ENCODE data around the gene KMT5C. TPM values are rescaled to one million over a fixed set of nuclear protein-coding genes. Genes with fewer than 3 reads are reported as not detected.
A peak's percentile ranks its signal among the peaks of the same experiment; 100 is the strongest.

Gene KMT5C
- total and polyA plus RNA-seq, 10 of the 15 experiments (the other 5 are each of a cell fraction or from before 2014, with no cell fraction given), result 0.20 to 15.8 (median 4.3) TPM; not detected in 1

DNA sequence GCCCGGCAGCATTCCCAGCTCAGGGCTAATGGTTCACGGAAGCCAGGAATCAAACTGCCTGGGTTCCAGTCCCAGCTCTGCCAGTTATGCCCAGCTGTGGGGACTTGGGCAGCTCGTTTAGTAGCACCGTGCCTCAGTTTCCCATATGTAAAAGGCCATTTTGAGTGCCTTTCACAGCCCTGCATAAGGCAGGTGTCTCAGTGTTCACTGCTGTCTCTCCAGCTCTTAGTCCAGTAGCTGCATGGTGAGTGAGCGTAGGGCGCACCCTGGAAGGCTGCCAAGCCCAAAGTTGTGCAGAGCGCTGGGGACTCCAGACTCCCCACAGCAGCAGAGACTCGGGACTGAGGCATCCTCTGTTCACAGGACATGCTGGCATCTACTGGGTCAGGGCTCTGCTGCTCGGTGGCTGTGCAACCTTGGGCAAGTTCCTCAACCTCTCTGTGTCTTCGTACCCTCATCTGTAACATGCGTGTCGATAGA lies 51.6 kb downstream of the KMT5C start:
- no peak overlapping the region for H3K27ac ChIP-seq (ENCODE audit: control insufficient read depth, insufficient read depth)
- FAIRE-seq, result no peak

More for the DNA sequence above, 51.6 kb downstream of the KMT5C start:
- ChIA-PET CTCF (interaction anchor here (1.4 kb wide), 1 partner anchor 89 kb away, joined by 4 read pairs; no protein-coding TSS in a partner anchor), SMC1A (ENCODE audit: uncharacterized antibody, unreplicated experiment) (no interaction called here), POLR2A (interaction anchor here (0.6 kb wide), 1 partner anchor 278 kb away, joined by 4 read pairs; no protein-coding TSS in a partner anchor), RAD21 (ENCODE audit: unreplicated experiment) (interaction anchor here (0.9 to 1.2 kb wide), 2 partner anchors 13 to 98 kb away, joined by 3 to 4 read pairs; no protein-coding TSS in a partner anchor)
- intact Hi-C loops (cut with micrococcal nuclease; ENCODE audit: unreplicated experiment), result no loop called here
- Histone ChIP-seq H3K79me2 (ENCODE audit: control insufficient read depth, insufficient read depth, low read length) (peaks cover 28% of the 10 kb centered on the region), H2AFZ (ENCODE audit: control insufficient read depth, low read depth, low read length) (no peak overlapping the region), H3K27me3 (replicated peaks in 1 of 2; ENCODE audit: control insufficient read depth in 2 of 2, insufficient read depth in 2 of 2, low read length in 1 of 2) (no peaks in the 10 kb centered on the region), H3K4me3 (no peak overlapping the region), H3K9me3 (replicated peaks; ENCODE audit: control insufficient read depth, insufficient read depth, low read length) (no peaks in the 10 kb centered on the region), H4K20me1 (ENCODE audit: control insufficient read depth, insufficient read depth) (peaks cover 14% of the 10 kb centered on the region), H3K4me2 (ENCODE audit: control insufficient read depth, insufficient read depth) (no peak overlapping the region), H3K9ac (ENCODE audit: control insufficient read depth, insufficient read depth, low read length) (no peak overlapping the region), H3K4me1 (ENCODE audit: control insufficient read depth, insufficient read depth, low read length) (peaks cover 16% of the 10 kb centered on the region), H3K36me3 (ENCODE audit: control insufficient read depth in 2 of 2, insufficient read depth in 2 of 2, low read length in 1 of 2) (peaks cover 19 to 23% of the 10 kb centered on the region in 2 experiments; a peak in 3 of 4 replicates)
- DNase-seq (ENCODE audit: low read depth, low spot score) (no peak), ATAC-seq (no peak)
- WGBS (ENCODE audit: insufficient coverage, insufficient replicate concordance, low lambda C conversion rate, missing lambda C conversion rate), result 62% methylated on average over 12 of the region's 12 CpGs
- in situ Hi-C loops (cut with MboI), result no loop called here
- TF ChIP-seq, protein P1, sequence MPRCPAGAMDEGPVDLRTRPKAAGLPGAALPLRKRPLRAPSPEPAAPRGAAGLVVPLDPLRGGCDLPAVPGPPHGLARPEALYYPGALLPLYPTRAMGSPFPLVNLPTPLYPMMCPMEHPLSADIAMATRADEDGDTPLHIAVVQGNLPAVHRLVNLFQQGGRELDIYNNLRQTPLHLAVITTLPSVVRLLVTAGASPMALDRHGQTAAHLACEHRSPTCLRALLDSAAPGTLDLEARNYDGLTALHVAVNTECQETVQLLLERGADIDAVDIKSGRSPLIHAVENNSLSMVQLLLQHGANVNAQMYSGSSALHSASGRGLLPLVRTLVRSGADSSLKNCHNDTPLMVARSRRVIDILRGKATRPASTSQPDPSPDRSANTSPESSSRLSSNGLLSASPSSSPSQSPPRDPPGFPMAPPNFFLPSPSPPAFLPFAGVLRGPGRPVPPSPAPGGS (IDR thresholded peaks at IDR 0.05; ENCODE audit: borderline replicate concordance, insufficient read depth, low read depth, low read length, poor library complexity, severe bottlenecking), result no peak
- TF ChIP-seq POLR2A (IDR thresholded peaks at IDR 0.05; ENCODE audit: low read depth, low read length) (peak; percentile 71), SREBF2 (IDR thresholded peaks at IDR 0.05; ENCODE audit: low read length) (no peak), ZBED1 (IDR thresholded peaks at IDR 0.05; ENCODE audit: borderline replicate concordance) (no peak), PML (IDR thresholded peaks at IDR 0.05; ENCODE audit: low read length) (peak; percentile 35; the same call in 1 of the 2 replicates), MTA3 (IDR thresholded peaks at IDR 0.05; ENCODE audit: borderline replicate concordance, low read length) (no peak), TCF3 (IDR thresholded peaks at IDR 0.05; ENCODE audit: borderline replicate concordance, insufficient read depth, low read depth, low read length) (no peak), NR2C2 (IDR thresholded peaks at IDR 0.05; ENCODE audit: borderline replicate concordance, control insufficient read depth, insufficient read length, low read depth) (no peak), GATAD2B (conservative IDR thresholded peaks at IDR 0.05; ENCODE audit: low read depth) (no peak), JUNB (IDR thresholded peaks at IDR 0.05) (no peak)
- TF ChIP-seq, protein P2, sequence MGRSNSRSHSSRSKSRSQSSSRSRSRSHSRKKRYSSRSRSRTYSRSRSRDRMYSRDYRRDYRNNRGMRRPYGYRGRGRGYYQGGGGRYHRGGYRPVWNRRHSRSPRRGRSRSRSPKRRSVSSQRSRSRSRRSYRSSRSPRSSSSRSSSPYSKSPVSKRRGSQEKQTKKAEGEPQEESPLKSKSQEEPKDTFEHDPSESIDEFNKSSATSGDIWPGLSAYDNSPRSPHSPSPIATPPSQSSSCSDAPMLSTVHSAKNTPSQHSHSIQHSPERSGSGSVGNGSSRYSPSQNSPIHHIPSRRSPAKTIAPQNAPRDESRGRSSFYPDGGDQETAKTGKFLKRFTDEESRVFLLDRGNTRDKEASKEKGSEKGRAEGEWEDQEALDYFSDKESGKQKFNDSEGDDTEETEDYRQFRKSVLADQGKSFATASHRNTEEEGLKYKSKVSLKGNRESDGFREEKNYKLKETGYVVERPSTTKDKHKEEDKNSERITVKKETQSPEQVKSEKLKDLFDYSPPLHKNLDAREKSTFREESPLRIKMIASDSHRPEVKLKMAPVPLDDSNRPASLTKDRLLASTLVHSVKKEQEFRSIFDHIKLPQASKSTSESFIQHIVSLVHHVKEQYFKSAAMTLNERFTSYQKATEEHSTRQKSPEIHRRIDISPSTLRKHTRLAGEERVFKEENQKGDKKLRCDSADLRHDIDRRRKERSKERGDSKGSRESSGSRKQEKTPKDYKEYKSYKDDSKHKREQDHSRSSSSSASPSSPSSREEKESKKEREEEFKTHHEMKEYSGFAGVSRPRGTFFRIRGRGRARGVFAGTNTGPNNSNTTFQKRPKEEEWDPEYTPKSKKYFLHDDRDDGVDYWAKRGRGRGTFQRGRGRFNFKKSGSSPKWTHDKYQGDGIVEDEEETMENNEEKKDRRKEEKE (IDR thresholded peaks at IDR 0.05), result no peak
- BruUV-seq (replicated peaks), result no TSS peak
